ENCODE measurements around the gene GBF1.
A peak's percentile ranks its signal among the peaks of the same experiment; 100 is the strongest.

GBF1 gene

GRCh38 chr10:102227050-102227449 is 18.3 kb upstream of the GBF1 start:
- no peak for TF ChIP-seq CTCF (conservative IDR thresholded peaks at IDR 0.05; ENCODE audit: control insufficient read depth, insufficient read depth, low read depth, low read length)
- no peak overlapping the region for H3K4me3 ChIP-seq (ENCODE audit: control insufficient read depth, low read depth, low read length)
- peak; percentile 91 for DNase-seq (ENCODE audit: low read depth)

- peak; percentile 98 for TF ChIP-seq CTCF (conservative IDR thresholded peaks at IDR 0.05; ENCODE audit: control insufficient read depth, insufficient read depth, low read depth, low read length)
- peak; percentile 72 for DNase-seq (ENCODE audit: low read depth)
- peak overlapping the region; percentile 40 for H3K4me3 ChIP-seq (ENCODE audit: control insufficient read depth, low read depth, low read length)
These were observed 15.5 kb upstream of the GBF1 start for GRCh38 chr10:102229810-102230263.

- DNase-seq (ENCODE audit: low read depth), result peak; percentile 68
- peak overlapping the region; percentile 41 for H3K4me3 ChIP-seq (ENCODE audit: control insufficient read depth, low read depth, low read length)
- no peak for TF ChIP-seq CTCF (conservative IDR thresholded peaks at IDR 0.05; ENCODE audit: control insufficient read depth, insufficient read depth, low read depth, low read length)
These were observed 15.0 kb upstream of the GBF1 start for GRCh38 chr10:102230264-102230860.

- TF ChIP-seq CTCF (conservative IDR thresholded peaks at IDR 0.05; ENCODE audit: control insufficient read depth, insufficient read depth, low read depth, low read length), result peak; percentile 16
- no peak for DNase-seq (ENCODE audit: low read depth)
These were observed 14.4 kb upstream of the GBF1 start for GRCh38 chr10:102230861-102231356.

GRCh38 chr10:102231357-102232318 is 13.7 kb upstream of the GBF1 start:
- H3K4me3 ChIP-seq (ENCODE audit: control insufficient read depth, low read depth, low read length), result peak overlapping the region; percentile 41
- peak; percentile 62 for TF ChIP-seq CTCF (conservative IDR thresholded peaks at IDR 0.05; ENCODE audit: control insufficient read depth, insufficient read depth, low read depth, low read length)
- no peak for DNase-seq (ENCODE audit: low read depth)

More at GRCh38 chr10:102230861-102231356, 14.4 kb upstream of the GBF1 start:
- peak overlapping the region; percentile 41 for H3K4me3 ChIP-seq (ENCODE audit: control insufficient read depth, low read depth, low read length)

- no peak for DNase-seq (ENCODE audit: low read depth)
- TF ChIP-seq CTCF (conservative IDR thresholded peaks at IDR 0.05; ENCODE audit: control insufficient read depth, insufficient read depth, low read depth, low read length), result no peak
- H3K4me3 ChIP-seq (ENCODE audit: control insufficient read depth, low read depth, low read length), result no peak overlapping the region
These were observed 11.3 kb upstream of the GBF1 start for GRCh38 chr10:102233997-102234396.
